NCI-H1930 (cell line): ENCODE data around the gene WDR53.
"Not testable (repeated sequence)": the region's sequence is repeated elsewhere in the genome, so short reads cannot be mapped to it uniquely, and the experiment has no call there.

Source experiments
- DNase-seq, 2 experiments: peaks; one replicate each; lab custom pipeline; 2025; lab: John Stamatoyannopoulos, UW

Gene WDR53

GRCh38 chr3:196568246-196569002, at the start of gene WDR53, which contains the start of gene FBXO45:
WDR53 (minus strand) TSS chr3:196568554; CDS start chr3:196561475, 7,079 bp downstream.
FBXO45 (plus strand) TSS chr3:196568660; CDS start chr3:196568985, 325 bp downstream.
- DNase-seq = peak; percentile 92 to 93

- DNase-seq = no peak
Measured at GRCh38 chr3:196617256-196617655, 48.9 kb upstream of the WDR53 start.

- DNase-seq = not testable (repeated sequence)
Measured at GRCh38 chr3:196615234-196615633, 46.9 kb upstream of the WDR53 start.

GRCh38 chr3:196611761-196612483, 43.6 kb upstream of the WDR53 start:
- DNase-seq = no peak

- no peak for DNase-seq
Measured at GRCh38 chr3:196609805-196610515, 41.6 kb upstream of the WDR53 start.

- DNase-seq = peak; percentile 51 to 52
Measured at GRCh38 chr3:196609343-196609775, 41.0 kb upstream of the WDR53 start.

GRCh38 chr3:196608693-196609092, 40.3 kb upstream of the WDR53 start:
- no peak for DNase-seq

- DNase-seq = no peak
Measured at GRCh38 chr3:196604548-196604947, 36.2 kb upstream of the WDR53 start.

- DNase-seq = no peak
Measured at GRCh38 chr3:196603683-196604082, 35.3 kb upstream of the WDR53 start.

- DNase-seq = no peak
Measured at GRCh38 chr3:196602673-196603072, 34.3 kb upstream of the WDR53 start.

- no peak for DNase-seq
Measured at GRCh38 chr3:196600359-196600758, 32.0 kb upstream of the WDR53 start.

GRCh38 chr3:196599734-196600128, 31.4 kb upstream of the WDR53 start:
- no peak for DNase-seq

GRCh38 chr3:196597971-196598733, 29.8 kb upstream of the WDR53 start:
- not testable (repeated sequence) for DNase-seq

GRCh38 chr3:196596355-196596754, 28.0 kb upstream of the WDR53 start:
- no peak for DNase-seq

GRCh38 chr3:196590279-196590678, 21.9 kb upstream of the WDR53 start:
- no peak for DNase-seq

GRCh38 chr3:196585044-196585757, 16.8 kb upstream of the WDR53 start:
- DNase-seq = no peak

GRCh38 chr3:196572389-196572788, 4.0 kb upstream of the WDR53 start:
- no peak for DNase-seq

- DNase-seq = not testable (repeated sequence)
Measured at GRCh38 chr3:196570332-196570731, 2.0 kb upstream of the WDR53 start.

- DNase-seq = no peak
Measured at GRCh38 chr3:196569003-196569516, 706 bp upstream of the WDR53 start.

GRCh38 chr3:196563721-196564225, 4.6 kb downstream of the WDR53 start:
- DNase-seq = no peak

- no peak for DNase-seq
Measured at GRCh38 chr3:196559826-196560225, 8.5 kb downstream of the WDR53 start.
